Right forelimb (tissue), 1 donor: Measurements from ENCODE around the gene EID2B.

Experiments used
- DNase-seq: peaks from one replicate; pipeline ENCODE4 v3.0.0-alpha.2; 2018

EID2B gene, protein sequence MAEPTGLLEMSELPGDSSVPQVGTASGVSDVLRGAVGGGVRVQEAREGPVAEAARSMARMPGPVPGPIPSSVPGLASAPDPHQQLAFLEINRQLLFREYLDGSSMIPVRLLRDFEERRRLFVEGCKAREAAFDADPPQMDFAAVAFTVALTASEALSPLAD

DNA sequence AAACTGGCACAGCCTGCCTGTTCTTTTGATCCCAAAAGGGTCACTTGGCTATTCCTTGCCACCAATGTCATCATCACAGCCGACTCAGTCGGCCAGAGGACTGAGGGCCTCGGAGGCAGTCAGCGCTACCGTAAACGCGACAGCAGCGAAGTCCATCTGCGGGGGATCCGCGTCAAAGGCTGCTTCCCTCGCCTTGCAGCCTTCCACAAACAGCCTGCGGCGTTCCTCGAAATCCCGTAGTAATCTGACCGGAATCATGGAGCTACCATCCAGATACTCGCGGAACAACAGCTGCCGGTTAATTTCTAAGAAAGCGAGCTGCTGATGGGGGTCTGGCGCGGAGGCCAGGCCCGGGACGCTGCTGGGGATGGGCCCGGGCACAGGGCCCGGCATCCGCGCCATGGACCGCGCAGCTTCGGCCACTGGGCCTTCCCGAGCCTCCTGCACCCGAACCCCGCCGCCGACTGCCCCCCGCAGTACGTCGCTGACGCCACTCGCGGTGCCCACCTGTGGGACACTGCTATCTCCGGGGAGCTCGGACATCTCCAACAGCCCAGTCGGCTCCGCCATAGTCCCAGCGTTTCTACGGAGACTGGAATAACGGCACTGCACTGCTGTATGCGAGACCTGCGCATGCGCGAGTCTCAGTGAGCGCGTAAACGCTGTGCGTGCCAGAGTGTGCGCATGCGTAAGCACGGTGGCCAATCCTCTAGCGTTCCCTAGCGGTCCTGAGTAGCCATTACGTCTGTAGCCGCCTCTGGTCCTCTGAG is at the start of gene EID2B:
Gene EID2B, minus strand, starts transcription at position 620 of the 770 bp plus-strand sequence. Its CDS starts 50 bp downstream, at position 570.
- peak; percentile 95 for DNase-seq

DNA sequence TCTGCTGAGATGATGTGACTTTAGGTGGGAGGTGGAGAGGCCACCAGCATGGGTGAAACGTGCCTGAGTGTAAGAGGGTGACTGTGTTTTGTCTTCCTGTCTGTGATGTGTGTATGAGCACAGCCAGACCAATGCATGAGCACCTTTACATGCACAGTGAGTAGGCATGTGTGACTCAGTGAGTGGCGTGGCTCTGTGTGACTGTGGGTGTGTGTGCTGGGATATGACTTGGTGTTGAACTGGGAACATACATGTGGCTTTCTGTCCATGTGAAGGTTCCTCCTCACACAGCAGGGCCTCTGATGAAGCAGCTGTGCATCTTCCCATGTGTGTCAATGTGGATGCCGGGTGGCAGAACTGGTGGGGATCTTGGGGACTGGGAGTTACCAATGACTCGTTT is 49.8 kb upstream of the EID2B start:
- no peak for DNase-seq

DNA sequence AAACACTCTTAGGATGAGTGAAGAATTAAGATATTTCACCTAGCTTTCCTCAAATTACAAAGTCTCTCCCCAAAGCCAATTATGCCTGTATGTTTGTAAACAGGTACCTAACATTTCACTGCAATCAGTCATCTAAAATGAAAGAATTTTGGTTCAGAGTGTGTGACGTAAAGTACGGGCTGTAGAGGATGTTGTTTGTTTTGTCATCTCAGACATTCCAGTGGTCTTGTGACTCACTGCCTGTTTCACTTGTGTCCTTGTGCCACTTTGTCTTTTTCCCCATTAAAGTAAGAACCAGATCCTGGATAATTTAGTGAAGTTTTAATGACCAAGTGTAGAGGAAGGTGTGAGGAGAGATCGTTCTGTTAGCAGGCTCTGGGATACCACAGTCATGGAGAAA is 36.0 kb upstream of the EID2B start:
- DNase-seq = no peak

DNA sequence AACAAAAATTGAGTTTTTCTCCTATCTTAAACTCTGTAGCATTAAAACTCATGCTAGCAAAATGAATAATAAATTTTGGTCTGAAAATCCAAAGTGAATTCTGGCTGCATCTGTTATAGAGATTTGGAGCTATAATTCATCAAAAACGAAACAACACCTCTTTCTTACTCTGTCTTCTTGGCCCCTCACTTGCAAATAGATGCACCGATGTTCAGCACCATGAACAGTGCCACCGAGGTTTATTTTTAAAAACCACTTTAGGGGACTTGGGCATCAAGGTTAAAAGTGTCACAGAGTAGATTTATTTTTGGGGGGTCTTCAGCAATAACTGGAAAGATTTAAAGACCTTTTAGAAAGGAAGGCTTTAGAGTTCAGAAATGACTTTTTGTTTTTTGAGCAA is 33.4 kb upstream of the EID2B start:
- no peak for DNase-seq

DNA sequence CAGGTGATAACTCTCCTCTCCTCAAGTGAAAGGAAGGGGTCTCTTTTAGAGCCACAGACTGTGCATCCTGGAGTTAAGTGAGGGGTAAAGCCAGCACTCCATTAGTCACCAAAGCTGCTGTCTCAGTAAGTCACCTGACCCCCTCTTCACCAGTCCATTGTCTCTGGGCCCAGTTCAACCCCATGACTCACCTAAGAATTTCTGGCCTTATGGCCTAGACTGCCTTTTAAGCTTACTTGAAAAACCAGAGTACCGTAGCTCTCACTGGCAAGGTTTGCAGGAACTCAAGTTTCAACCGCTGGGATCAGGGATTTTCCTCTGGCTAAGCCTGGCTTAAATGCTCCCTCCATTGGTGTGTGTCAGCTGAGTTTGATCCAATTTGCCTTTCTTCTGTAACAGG is 30.8 kb upstream of the EID2B start:
- no peak for DNase-seq

DNA sequence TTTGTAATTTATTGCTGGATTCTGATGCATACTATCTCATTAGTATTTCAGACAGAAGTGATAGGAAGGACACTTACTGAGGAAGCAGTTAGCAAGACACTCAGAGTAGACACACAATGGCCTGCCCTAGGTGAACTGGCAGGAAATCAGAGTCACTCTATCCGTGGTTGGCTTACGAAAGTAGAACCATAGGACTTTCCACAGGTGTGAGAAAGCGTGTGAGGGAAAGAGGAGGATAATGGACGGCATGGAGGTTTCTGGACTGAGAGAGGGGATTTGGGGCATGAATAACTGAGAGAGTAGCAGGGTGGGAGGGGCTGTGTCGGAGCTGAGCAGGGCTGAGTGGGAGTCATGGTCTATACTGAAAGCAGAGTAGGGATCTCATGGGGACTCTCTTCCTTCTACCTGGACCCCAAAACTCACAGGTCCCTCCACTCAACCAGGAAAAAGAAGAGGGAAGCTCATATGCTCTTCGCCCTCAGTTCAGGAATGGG is 26.0 kb upstream of the EID2B start:
- DNase-seq = no peak

DNA sequence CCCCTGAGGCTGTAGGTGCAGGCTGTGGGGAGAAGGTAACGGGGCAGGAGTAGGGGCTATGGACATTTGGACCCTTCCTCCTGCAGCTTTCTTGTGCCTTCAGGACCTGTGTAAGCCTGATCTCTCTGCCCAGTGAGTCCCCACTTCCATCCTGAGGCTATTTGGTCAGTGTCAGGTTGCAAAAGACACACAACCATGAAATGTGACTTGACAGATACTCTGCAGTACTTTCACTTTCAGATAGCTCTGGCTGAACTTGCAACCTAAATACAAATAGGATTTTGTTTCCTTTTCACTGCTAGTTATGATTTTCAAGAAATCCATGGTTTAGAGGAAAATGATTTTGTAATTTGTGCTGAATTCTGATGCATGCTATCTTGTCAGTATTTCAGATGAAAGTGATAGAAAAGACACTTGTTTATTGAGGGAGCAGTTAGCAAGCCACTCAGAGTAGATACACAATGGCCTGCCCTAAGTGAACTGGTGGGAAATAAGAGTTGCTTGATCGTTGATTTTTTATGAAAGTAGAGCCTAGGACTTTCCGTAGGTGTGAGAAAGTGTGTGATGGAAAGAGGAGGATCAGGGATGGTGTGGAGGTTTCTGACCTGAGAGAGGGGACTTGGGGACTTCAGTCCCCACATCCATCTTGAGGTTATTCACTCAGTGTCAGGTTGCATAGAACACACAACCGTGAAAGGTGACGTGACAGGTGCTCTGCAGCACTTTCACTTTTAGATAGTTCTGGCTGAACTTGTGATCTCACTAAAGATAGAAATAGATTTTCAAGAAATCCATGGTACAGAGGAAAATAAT is 25.4 kb upstream of the EID2B start:
- DNase-seq = no peak

DNA sequence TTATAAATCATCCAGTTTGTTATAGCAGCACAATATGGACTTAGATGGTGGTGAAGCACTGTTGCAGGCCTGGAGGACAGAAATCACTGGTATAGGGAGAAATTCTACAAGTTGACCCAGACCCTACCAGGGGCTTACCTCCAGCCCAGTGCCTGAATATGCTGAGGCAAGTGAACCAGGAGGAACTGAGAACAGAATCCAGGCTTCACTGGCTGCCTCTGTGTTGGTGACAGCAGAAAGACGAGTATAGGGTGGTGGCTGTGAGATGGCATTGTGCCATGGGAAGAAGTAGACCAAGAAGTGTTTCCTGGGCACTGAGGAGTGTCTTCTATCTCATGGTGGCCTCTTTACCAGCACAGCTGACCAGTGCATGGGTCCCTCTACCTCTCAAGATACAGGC is 23.2 kb upstream of the EID2B start:
- no peak for DNase-seq

DNA sequence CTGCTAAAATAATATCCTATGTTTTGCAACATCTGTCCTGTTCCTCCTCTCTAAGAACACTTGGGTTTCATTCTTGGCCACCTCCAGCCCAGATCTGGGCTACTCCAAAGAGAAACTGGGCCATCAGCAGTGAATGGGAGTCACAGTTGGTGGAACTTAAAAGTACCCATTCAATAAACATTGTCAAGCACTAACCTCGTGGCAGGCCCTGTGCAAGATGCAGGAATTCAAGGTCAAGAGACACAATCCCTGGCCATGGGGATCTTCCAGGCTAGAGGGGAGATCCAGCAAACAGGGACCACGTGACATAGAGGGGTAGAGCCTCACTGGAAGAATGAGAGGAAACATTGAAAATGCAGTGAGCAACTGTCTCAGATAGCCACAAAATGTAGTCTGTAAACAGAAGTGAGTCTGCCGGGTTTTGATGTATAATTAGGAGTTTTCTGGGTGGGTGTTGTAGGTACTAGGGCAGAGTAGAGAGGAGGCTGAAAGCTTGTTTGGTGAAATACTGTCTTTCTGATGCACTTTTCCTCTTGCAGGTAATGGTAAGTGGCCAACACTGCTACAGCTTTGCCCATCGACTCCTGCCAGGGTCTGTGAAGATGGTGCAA is 22.2 kb upstream of the EID2B start:
- DNase-seq = no peak

DNA sequence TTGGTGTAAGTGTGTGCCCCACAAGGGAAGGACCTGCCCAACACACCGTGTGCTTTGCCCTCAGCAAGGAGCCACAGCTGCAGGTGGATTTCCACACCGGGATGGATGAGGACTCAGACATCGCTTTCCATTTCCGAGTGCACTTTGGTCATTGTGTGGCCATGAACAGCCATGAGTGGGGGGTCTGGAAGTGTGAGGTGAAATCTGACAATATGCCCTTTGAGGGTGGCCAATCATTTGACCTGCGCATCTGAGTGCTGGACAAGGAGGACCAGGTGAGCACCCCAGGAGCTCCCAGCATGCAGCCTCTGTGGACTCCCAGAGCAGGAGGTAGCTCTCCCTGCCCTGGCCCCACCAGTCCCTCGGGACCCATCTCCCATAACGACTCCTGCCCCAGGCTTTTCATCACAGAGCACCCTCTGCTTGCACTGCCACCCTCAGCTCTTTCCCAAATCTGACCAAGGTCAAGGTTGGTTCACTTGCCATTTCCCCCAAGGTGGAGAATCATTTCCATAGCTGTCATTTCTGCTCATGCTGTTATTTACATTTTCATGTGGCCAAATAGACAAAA is 20.5 kb upstream of the EID2B start:
- DNase-seq = no peak

DNA sequence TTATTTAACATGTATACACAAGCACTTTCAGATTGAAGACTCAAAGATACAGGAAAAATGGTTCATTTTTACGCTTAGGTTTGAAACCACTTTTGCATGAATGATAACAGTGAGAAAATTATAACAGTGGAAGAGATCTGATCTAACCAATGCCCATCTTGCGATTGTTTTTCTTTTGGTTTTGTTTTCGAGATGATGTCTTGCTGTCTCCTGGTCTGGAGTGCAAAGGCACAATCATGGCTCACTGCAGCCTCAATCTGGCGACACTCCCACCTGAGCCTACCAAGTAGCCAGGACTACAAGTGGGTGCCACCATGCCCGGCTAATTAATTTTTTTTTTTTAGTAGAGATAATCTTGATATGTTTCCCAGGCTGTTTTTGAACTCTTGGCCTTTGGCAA is 17.5 kb upstream of the EID2B start:
- DNase-seq = no peak

DNA sequence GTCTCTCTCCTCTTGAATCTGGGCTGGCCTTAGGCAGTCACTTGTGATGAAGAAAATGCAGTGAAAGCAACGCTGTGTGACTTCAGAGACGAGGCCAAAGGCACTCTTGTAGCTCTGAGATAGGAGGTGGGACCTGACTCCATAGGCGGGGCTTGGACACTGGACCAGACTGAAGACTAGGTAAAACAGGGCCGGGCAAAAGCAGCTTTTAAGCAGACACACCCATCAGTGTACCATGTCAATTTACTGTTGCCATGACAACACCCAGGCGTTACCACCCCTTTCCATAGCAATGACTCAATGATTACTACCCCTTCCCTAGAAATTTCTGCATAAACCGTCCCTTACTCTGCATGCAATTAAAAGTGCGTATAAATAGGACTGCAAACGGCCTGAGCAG is 13.9 kb upstream of the EID2B start:
- DNase-seq = no peak

DNA sequence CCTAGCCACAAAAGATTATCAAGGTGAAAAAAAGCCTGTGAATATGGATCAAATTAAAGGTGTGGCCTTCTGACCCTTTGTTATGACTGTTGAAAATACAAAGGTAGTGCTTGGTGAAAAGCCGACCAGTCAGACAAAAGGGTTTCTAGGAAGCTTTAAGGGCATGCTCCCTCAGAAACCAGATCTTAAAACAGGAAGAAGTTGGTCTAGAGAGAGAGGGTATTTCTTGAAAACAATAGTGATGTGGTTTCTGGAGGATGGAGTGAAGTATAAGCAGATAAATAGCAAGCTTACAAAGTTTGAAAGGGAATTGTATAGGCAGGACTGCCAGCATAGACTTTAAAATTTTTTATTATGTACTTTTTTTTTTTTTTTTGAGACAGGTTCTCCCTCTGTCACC is 12.3 kb upstream of the EID2B start:
- no peak for DNase-seq

DNA sequence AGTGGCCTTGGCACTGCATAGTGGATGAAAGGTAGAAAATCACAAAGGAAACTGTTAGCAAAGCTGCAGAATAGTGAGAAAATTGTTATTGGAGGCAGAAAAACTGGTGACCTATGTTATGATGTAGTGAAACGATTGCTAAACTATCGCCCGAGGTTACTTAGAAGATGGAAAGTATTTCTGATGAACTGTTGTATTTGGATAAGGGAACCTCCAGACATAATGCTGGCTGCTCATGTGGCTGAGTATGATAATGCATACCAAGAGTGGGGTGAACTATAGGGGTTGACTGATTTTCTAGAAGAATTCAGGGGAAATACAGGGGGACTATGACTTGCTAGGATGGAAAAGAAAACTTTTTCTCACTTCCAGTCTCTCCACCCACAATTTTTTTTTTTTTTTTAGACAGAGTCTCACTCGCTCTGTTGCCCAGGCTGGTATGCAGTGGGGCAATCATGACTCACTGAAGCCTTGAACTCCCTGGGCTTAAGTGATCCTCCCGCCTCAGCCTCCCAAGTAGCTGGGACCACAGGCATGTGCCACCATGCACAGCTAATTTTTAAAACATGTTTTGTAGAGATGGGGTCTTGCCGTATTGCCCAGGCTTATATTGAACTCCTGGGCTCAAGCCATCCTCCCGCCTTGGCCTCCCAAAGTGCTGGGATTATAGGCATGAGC is 11.7 kb upstream of the EID2B start:
- DNase-seq = no peak

DNA sequence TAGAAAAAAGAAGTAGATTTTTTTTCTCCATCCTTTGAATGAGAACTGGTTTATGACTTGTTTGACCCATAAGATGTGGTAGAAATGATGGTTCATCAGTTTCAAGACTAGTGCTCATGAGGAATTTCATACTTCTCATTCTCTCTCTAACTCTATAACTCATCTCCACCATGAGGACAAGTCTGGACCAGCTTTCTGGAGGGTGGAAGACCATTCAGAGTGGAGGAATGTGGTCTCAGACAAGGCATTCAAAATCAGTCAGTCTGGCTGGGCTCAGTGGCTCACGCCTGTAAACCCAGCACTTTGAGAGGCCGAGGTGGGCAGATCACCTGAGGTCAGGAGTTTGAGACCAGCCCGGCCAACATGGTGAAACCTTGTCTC is 10.8 kb upstream of the EID2B start:
- DNase-seq = no peak

DNA sequence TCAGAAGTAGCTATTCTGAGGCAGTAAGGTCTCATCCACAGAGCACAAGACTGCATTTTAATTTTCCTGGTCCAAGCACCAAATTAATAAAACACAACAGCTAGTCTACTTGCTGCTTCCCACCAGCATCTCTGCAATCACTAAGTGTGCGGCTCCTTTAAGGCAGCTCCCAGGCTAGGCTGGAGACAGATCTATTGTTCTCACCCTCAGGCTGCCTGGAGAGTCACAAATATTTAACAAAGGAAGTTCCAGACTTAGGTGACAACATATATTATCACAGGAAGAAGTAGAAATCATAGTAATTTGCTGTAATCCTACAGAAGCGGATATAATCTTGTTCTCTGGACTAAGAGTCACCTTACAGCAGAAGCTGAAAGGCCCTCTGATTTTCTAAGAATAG is 9.6 kb upstream of the EID2B start:
- no peak for DNase-seq

DNA sequence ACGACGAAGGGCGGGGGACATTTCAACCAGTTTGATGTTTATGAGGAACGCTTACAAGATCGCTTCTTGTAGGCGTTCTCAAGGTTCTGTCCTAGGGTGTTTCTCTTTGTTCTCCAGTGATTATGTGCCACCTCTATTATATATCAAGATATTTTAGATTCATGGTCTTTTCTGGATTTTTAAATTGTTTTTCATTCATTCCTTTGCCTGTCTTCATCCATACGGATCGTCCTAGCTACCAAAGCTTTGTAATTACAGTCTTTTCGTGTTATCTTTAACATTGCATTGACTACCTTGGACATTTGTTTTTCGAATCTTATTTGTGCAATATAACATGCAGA is 7.7 kb upstream of the EID2B start:
- no peak for DNase-seq

DNA sequence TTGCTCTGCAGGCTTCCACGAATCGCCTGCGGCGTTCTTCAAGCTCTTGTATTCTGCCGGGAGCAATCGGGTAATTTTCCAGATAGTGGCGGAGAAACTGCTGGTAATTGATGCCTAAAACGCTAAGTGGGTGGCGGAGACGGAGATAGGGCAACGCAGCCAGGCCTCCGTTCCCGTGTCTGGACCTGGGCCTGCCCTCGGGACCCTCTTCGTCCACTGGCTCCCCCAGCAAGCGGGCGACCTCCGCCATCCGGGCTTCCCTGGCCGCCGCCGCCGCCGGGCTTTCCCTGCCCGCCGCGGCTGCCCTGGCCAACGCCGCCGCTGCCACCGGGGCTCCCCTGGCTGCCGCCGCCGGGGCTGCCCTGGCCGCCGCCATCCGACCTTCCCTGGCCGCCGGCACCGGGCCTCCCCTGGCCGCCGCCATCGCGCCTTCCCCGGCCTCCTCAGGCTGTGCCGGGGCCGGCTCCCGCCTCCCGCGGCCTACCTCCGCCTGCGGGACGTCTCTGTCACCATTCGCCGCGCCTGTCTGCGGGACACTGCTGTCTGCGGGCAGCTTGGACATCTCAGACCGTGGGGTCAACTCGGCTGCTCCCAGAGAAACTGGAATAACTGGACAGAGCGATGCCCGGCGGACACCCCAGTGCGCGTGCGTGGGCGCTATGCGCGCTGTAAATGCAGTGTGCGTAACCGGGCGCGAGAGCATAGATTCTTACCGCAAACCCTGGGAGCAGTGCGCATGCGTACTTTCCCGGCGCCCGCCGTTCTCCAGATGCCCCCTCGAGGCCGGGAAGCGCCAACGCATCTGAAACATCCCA is 7.1 kb upstream of the EID2B start, which contains the start of gene EID2:
Gene EID2, minus strand, starts transcription at position 644 of the 815 bp plus-strand sequence. Its CDS starts 82 bp downstream, at position 562.
- peak; percentile 94 for DNase-seq

DNA sequence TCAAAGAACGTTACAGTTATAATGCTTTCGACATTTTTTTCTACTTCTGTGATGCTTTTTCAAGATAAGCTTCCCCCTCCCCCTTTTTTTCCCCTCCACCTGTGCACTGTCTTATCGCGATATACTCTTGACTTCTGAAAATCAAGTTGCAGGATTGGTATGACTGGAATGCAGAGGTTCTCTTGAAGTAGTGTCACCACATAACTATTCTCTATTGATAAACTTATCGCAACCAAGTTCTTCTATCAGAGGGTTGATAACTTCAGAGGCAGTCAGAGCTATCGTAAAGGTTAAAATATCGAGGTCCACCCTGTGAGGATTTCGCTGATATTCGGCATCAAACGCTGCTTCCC is 6.5 kb upstream of the EID2B start:
- no peak for DNase-seq

DNA sequence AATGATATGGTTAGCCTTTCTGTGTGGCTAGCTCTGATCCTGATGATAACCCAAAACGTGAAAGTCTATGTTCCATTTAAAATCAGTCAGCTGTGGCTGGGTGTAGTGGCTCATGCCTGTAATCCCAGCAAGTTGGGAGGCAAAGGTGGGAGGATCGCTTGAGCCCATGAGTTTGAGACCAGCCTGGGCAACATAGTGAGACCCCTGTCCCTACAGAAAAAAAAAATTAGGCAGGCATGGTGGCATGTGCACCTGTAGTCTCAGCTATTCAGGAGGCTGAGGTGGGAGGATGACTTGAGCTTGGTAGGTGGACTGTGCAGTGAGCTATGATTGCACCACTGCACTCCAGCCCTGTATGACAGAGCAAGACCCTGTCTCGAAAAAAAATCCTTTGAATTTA is 1.1 kb upstream of the EID2B start:
- DNase-seq = no peak

DNA sequence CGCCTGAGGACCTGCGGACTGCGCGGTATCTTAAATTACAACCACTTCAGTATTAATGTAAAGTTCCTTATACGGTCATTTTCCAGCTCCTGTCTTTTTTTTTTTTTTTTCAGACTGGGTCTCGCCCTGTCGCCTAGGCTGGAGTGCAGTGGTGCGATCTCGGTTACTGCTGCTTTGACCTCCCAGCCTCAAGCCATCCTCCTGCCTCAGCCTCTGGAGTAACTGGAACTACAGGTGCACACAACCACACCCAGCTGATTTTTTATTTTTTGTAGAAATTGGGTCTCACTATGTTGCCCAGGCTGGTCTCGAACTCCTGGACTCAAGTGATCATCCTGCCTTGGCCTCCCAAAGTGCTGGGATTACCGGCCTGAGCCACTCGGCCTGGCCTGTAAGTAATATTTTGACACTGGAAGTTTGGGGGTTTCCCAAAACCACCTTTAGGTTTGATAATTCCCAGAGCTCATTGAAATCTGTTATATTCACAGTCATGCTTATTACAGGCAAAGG is 406 bp upstream of the EID2B start:
- no peak for DNase-seq
